RWPE1 (cell line): ENCODE data around the gene PCDHGB3.
A peak's percentile ranks its signal among the peaks of the same experiment; 100 is the strongest.
"Not testable (repeated sequence)": the region's sequence is repeated elsewhere in the genome, so short reads cannot be mapped to it uniquely, and the experiment has no call there.

Source experiments
- CTCF ChIA-PET: fragments of 350-600 bp; sonication (Branson Sonifier 250); formaldehyde crosslinking; extraction: SDS; loops from one replicate; lab custom pipeline; 2021; lab: Yijun Ruan, JAX
- POLR2A ChIA-PET: fragments of 400-600 bp; formaldehyde crosslinking; extraction: SDS; loops from one replicate; lab custom pipeline; 2020; ENCODE audit warnings: antibody characterized with exemption; ENCODE audit not compliant: low non-redundant PET; lab: Yijun Ruan, JAX
- DNase-seq: peaks from one replicate; pipeline ENCODE4 v3.0.0; 2012; ENCODE audit warnings: low spot score
- H3K27ac ChIP-seq: fragments of 450-650 bp; 2 replicates; pipeline ENCODE4 v1.5.1; 2017
- CTCF ChIP-seq: fragments of 450-650 bp; conservative IDR thresholded peaks from 2 replicates; pipeline ENCODE4 v1.5.1; 2017; ENCODE audit warnings: low read depth, mild to moderate bottlenecking

The PCDHGB3 gene

GRCh38 chr5:141412854-141413539, 43.0 kb downstream of the PCDHGB3 start, which contains the start of gene PCDHGA10:
PCDHGA10 (plus strand) TSS chr5:141412987; CDS start chr5:141413176, 189 bp downstream.
- POLR2A ChIA-PET: no interaction called here

GRCh38 chr5:141413540-141414069, 43.6 kb downstream of the PCDHGB3 start:
- TF ChIP-seq CTCF: no peak
- CTCF ChIA-PET: interaction anchor here (3.3 kb wide), 1 partner anchor 150 kb away, joined by 11 read pairs; no protein-coding TSS in a partner anchor
- DNase-seq: no peak
- POLR2A ChIA-PET: no interaction called here
- H3K27ac ChIP-seq: no peak overlapping the region

More at GRCh38 chr5:141412854-141413539, 43.0 kb downstream of the PCDHGB3 start, which contains the start of gene PCDHGA10:
- CTCF ChIA-PET: interaction anchor here (0.9 to 3.3 kb wide), 4 partner anchors 30 to 151 kb away, joined by 3 to 11 read pairs (median 4); partner anchors contain the start of genes PCDHGA7 and PCDHGB2
- no peak for TF ChIP-seq CTCF
- peak; percentile 29 for DNase-seq
- no peak within 1 kb of the TSS for H3K27ac ChIP-seq

GRCh38 chr5:141414548-141415274, 44.7 kb downstream of the PCDHGB3 start:
- DNase-seq, H3K27ac ChIP-seq, POLR2A ChIA-PET: not testable (repeated sequence)
- CTCF ChIA-PET: interaction anchor here (0.5 to 3.3 kb wide), 2 partner anchors 23 to 149 kb away, joined by 4 to 11 read pairs; no protein-coding TSS in a partner anchor

- CTCF ChIA-PET: interaction anchor here (0.6 kb wide), 1 partner anchor 152 kb away, joined by 3 read pairs; no protein-coding TSS in a partner anchor
- DNase-seq: not testable (repeated sequence)
Measured at GRCh38 chr5:141415275-141415618, 45.2 kb downstream of the PCDHGB3 start.

GRCh38 chr5:141417494-141418172, 47.6 kb downstream of the PCDHGB3 start, which contains the start of gene PCDHGB7:
PCDHGB7 (plus strand) TSS chr5:141417677; CDS start chr5:141417860, 183 bp downstream.
- CTCF ChIA-PET: interaction anchor here (0.5 to 1.7 kb wide), 21 partner anchors 10 to 691 kb away, joined by 3 to 7 read pairs (median 3); partner anchors contain the start of genes PCDHB9, PCDHGA3, PCDHGA9 and PCDHGB6
- POLR2A ChIA-PET: not testable (repeated sequence)
- DNase-seq: peak; percentile 56
- TF ChIP-seq CTCF: peak; percentile 82
- H3K27ac ChIP-seq: peak within 1 kb of the TSS; percentile 48

More at GRCh38 chr5:141415275-141415618, 45.2 kb downstream of the PCDHGB3 start:
- H3K27ac ChIP-seq, POLR2A ChIA-PET: not testable (repeated sequence)

- no peak overlapping the region for H3K27ac ChIP-seq
- no peak for TF ChIP-seq CTCF
- no peak for DNase-seq
- ChIA-PET CTCF (interaction anchor here (0.6 kb wide), 1 partner anchor 105 kb away, joined by 3 read pairs; no protein-coding TSS in a partner anchor), POLR2A (no interaction called here)
Measured at GRCh38 chr5:141419074-141419880, 49.2 kb downstream of the PCDHGB3 start.
